Measurements from ENCODE around the gene PSAP. TPM values are rescaled to one million over a fixed set of nuclear protein-coding genes. Genes with fewer than 3 reads are reported as not detected.

The PSAP gene
- total and polyA plus RNA-seq, 2 experiments from 2014 or later: 686 to 987 TPM

GRCh38 chr10:71780156-71780555, 70.9 kb downstream of the PSAP start:
- Histone ChIP-seq H3K79me2 (no peaks in the 10 kb centered on the region), H3K27ac (no peak overlapping the region), H4K20me1 (ENCODE audit: insufficient read depth, poor library complexity, severe bottlenecking) (no peaks in the 10 kb centered on the region), H3K9me2 (replicated peaks; ENCODE audit: insufficient read depth) (no peaks in the 10 kb centered on the region), H3K4me3 (no peak overlapping the region), H2AFZ (no peak overlapping the region), H3K4me2 (no peak overlapping the region), H3K4me1 (ENCODE audit: insufficient read depth) (no peaks in the 10 kb centered on the region), H3K9me3 (ENCODE audit: low read depth) (no peaks in the 10 kb centered on the region), H3K27me3 (no peaks in the 10 kb centered on the region), H3K36me3 (replicated peaks; ENCODE audit: insufficient read depth, low read depth) (no peaks in the 10 kb centered on the region)
- WGBS (ENCODE audit: low lambda C conversion rate, missing lambda C conversion rate): 94% methylated on average over 7 of the region's 7 CpGs
- no peak for TF ChIP-seq CTCF (IDR thresholded peaks at IDR 0.05; ENCODE audit: poor library complexity)
- TF ChIP-seq EZH2 (IDR thresholded peaks at IDR 0.05; ENCODE audit: borderline replicate concordance): no peak
- TF ChIP-seq EZH2phosphoT487 (IDR thresholded peaks at IDR 0.05; ENCODE audit: low read depth, severe bottlenecking, unreplicated experiment): no peak
- DNase-seq (ENCODE audit: low spot score): no peak

- no peaks in the 10 kb centered on the region for H3K27me3 ChIP-seq
- no peak overlapping the region for H2AFZ ChIP-seq
- no peaks in the 10 kb centered on the region for H4K20me1 ChIP-seq (ENCODE audit: insufficient read depth, poor library complexity, severe bottlenecking)
- 94% methylated on average over 5 of the region's 6 CpGs for WGBS (ENCODE audit: low lambda C conversion rate, missing lambda C conversion rate)
- no peak overlapping the region for H3K4me3 ChIP-seq
- H3K36me3 ChIP-seq (replicated peaks; ENCODE audit: insufficient read depth, low read depth): no peaks in the 10 kb centered on the region
- TF ChIP-seq EZH2 (IDR thresholded peaks at IDR 0.05; ENCODE audit: borderline replicate concordance) (no peak), EZH2phosphoT487 (IDR thresholded peaks at IDR 0.05; ENCODE audit: low read depth, severe bottlenecking, unreplicated experiment) (no peak), CTCF (IDR thresholded peaks at IDR 0.05; ENCODE audit: poor library complexity) (no peak)
- H3K27ac ChIP-seq: no peak overlapping the region
- no peak for DNase-seq (ENCODE audit: low spot score)
- H3K4me1 ChIP-seq (ENCODE audit: insufficient read depth): no peaks in the 10 kb centered on the region
- no peaks in the 10 kb centered on the region for H3K79me2 ChIP-seq
- no peak overlapping the region for H3K4me2 ChIP-seq
- no peaks in the 10 kb centered on the region for H3K9me2 ChIP-seq (replicated peaks; ENCODE audit: insufficient read depth)
- no peaks in the 10 kb centered on the region for H3K9me3 ChIP-seq (ENCODE audit: low read depth)
Observed at GRCh38 chr10:71779641-71780040, 71.4 kb downstream of the PSAP start.

DNA sequence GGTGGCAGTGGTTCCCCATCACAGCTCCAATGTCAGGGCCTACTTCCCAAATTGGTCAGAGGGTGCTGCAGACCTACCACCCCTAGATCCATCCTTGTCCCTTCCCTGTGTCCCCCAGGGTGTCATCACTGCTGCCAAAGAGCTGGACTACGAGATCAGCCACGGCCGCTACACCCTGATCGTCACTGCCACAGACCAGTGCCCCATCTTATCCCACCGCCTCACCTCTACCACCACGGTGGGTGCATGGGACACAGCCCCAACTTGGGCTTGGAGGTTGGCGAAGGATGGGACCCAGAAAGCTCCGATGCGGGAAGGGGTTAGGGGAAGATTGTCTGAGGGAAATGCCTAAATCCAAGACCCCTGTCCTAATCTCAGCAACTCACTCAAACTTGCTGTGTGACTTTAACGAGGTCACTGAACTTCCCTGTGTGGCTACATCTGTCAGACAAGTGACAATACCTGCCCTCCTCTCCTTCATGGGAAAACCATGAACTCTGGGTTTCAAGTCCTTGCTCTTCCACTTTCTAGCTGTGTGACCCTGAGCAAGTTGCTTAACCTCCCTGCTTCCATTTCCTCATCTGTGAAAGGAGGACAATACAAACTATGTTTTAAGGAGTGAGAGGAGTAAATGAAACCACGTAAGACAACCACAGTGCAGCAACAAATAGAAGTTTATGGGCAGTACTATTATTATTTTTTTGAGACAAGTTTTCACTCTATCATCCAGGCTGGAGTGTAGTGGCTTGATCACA, 72.8 kb downstream of the PSAP start:
- H2AFZ ChIP-seq: no peak overlapping the region
- no peaks in the 10 kb centered on the region for H3K9me3 ChIP-seq (ENCODE audit: low read depth)
- WGBS (ENCODE audit: low lambda C conversion rate, missing lambda C conversion rate): 94% methylated on average over 11 of the region's 11 CpGs

More for the DNA sequence above, 72.8 kb downstream of the PSAP start:
- no peak overlapping the region for H3K27ac ChIP-seq
- no peaks in the 10 kb centered on the region for H3K36me3 ChIP-seq (replicated peaks; ENCODE audit: insufficient read depth, low read depth)
- H3K4me2 ChIP-seq: no peak overlapping the region
- no peak overlapping the region for H3K4me3 ChIP-seq
- H3K79me2 ChIP-seq: no peaks in the 10 kb centered on the region
- no peaks in the 10 kb centered on the region for H3K27me3 ChIP-seq
- no peak for DNase-seq (ENCODE audit: low spot score)
- no peaks in the 10 kb centered on the region for H4K20me1 ChIP-seq (ENCODE audit: insufficient read depth, poor library complexity, severe bottlenecking)
- no peaks in the 10 kb centered on the region for H3K9me2 ChIP-seq (replicated peaks; ENCODE audit: insufficient read depth)
- no peak for TF ChIP-seq CTCF (IDR thresholded peaks at IDR 0.05; ENCODE audit: poor library complexity)
- peaks cover 8% of the 10 kb centered on the region for H3K4me1 ChIP-seq (ENCODE audit: insufficient read depth)

Measured in hepatocyte (in vitro differentiated cells).